ENCODE data around the gene RAB24.
"Not testable (repeated sequence)": the region's sequence is repeated elsewhere in the genome, so short reads cannot be mapped to it uniquely, and the experiment has no call there.

RAB24 gene

GRCh38 chr5:177260961-177261360 lies 42.6 kb downstream of the RAB24 start (continued):
- TF ChIP-seq PATZ1 (CRISPR knock-in tag; IDR thresholded peaks at IDR 0.05; ENCODE audit: borderline replicate concordance) (no peak), OSR1 (CRISPR knock-in tag; IDR thresholded peaks at IDR 0.05) (no peak), BACH2 (CRISPR knock-in tag; IDR thresholded peaks at IDR 0.05; ENCODE audit: borderline replicate concordance) (no peak)

- not testable (repeated sequence) for ATAC-seq
Measured at GRCh38 chr5:177258711-177259110, 44.8 kb downstream of the RAB24 start.

- ATAC-seq = no peak
- no peak for TF ChIP-seq ZFP3 (CRISPR knock-in tag; IDR thresholded peaks at IDR 0.05)
- TF ChIP-seq ZC3H10 (CRISPR knock-in tag; IDR thresholded peaks at IDR 0.05) = no peak
- TF ChIP-seq TCF4 (CRISPR knock-in tag; IDR thresholded peaks at IDR 0.05; ENCODE audit: borderline replicate concordance) = no peak
- TF ChIP-seq OSR1 (CRISPR knock-in tag; IDR thresholded peaks at IDR 0.05) = no peak
- TF ChIP-seq TOX (CRISPR knock-in tag; IDR thresholded peaks at IDR 0.05; ENCODE audit: borderline replicate concordance) = no peak
- no peak for TF ChIP-seq RARB (CRISPR knock-in tag; IDR thresholded peaks at IDR 0.05)
- TF ChIP-seq ISL1 (CRISPR knock-in tag; IDR thresholded peaks at IDR 0.05) = no peak
- no peak for TF ChIP-seq ARNTL (CRISPR knock-in tag; IDR thresholded peaks at IDR 0.05; ENCODE audit: borderline replicate concordance, low read depth)
- TF ChIP-seq ESRRG (CRISPR knock-in tag; IDR thresholded peaks at IDR 0.05) = no peak
- no peak for TF ChIP-seq CREB5 (CRISPR knock-in tag; IDR thresholded peaks at IDR 0.05; ENCODE audit: low read depth)
- no peak for TF ChIP-seq ZNF70 (CRISPR knock-in tag; IDR thresholded peaks at IDR 0.05)
- no peak for TF ChIP-seq TSHZ2 (CRISPR knock-in tag; IDR thresholded peaks at IDR 0.05)
- TF ChIP-seq SNAI2 (CRISPR knock-in tag; IDR thresholded peaks at IDR 0.05) = no peak
- no peak for TF ChIP-seq PPARA (CRISPR knock-in tag; IDR thresholded peaks at IDR 0.05; ENCODE audit: borderline replicate concordance)
Measured at GRCh38 chr5:177256296-177256695, 47.2 kb downstream of the RAB24 start.

- ATAC-seq = no peak
- TF ChIP-seq PATZ1 (CRISPR knock-in tag; IDR thresholded peaks at IDR 0.05; ENCODE audit: borderline replicate concordance) (no peak), ZC3H10 (CRISPR knock-in tag; IDR thresholded peaks at IDR 0.05) (no peak), ESRRG (CRISPR knock-in tag; IDR thresholded peaks at IDR 0.05) (no peak), PPARA (CRISPR knock-in tag; IDR thresholded peaks at IDR 0.05; ENCODE audit: borderline replicate concordance) (no peak), TOX (CRISPR knock-in tag; IDR thresholded peaks at IDR 0.05; ENCODE audit: borderline replicate concordance) (no peak), BACH2 (CRISPR knock-in tag; IDR thresholded peaks at IDR 0.05; ENCODE audit: borderline replicate concordance) (no peak), RARB (CRISPR knock-in tag; IDR thresholded peaks at IDR 0.05) (no peak), ZFP30 (CRISPR knock-in tag; IDR thresholded peaks at IDR 0.05) (no peak), ISL1 (CRISPR knock-in tag; IDR thresholded peaks at IDR 0.05) (no peak), POU6F1 (CRISPR knock-in tag; IDR thresholded peaks at IDR 0.05; ENCODE audit: borderline replicate concordance, low read depth) (no peak), SNAI2 (CRISPR knock-in tag; IDR thresholded peaks at IDR 0.05) (no peak), ZNF70 (CRISPR knock-in tag; IDR thresholded peaks at IDR 0.05) (no peak), TSHZ2 (CRISPR knock-in tag; IDR thresholded peaks at IDR 0.05) (no peak), GLIS3 (CRISPR knock-in tag; IDR thresholded peaks at IDR 0.05) (no peak), ARNTL (CRISPR knock-in tag; IDR thresholded peaks at IDR 0.05; ENCODE audit: borderline replicate concordance, low read depth) (no peak), TCF4 (CRISPR knock-in tag; IDR thresholded peaks at IDR 0.05; ENCODE audit: borderline replicate concordance) (no peak), CSDC2 (CRISPR knock-in tag; IDR thresholded peaks at IDR 0.05) (no peak), CREB5 (CRISPR knock-in tag; IDR thresholded peaks at IDR 0.05; ENCODE audit: low read depth) (no peak), ZNF8 (CRISPR knock-in tag; IDR thresholded peaks at IDR 0.05) (no peak)
Measured at GRCh38 chr5:177253252-177253651, 50.3 kb downstream of the RAB24 start.

Measured in SK-N-SH treated with all-trans-retinoic acid at 6 μM for 48 hours (cell line).